ENCODE data around the gene ATP8B1. TPM values are rescaled to one million over a fixed set of nuclear protein-coding genes. Genes with fewer than 3 reads are reported as not detected.
"Not testable (repeated sequence)": the region's sequence is repeated elsewhere in the genome, so short reads cannot be mapped to it uniquely, and the experiment has no call there.

The ATP8B1 gene
- total RNA-seq, 1 donor from 2014 or later = 66.7 TPM

DNA sequence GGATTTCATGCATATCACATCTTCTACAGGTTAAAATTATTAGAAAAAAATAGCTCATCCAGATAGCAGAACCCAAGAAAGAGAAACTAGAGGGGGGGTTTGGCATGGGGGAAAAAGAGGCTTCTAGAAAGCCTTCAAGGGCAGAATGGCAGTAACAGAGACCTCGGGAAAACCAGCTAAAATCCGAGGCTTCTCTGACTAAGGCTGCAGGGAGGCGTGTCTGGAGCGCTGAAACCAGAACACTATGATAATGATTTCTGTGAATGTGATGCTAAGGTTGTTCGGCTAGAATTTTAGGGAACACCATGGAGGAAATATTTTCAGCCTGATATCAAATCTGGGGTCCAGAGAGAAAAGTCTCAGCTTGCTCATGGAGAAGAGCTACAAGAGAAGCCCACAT lies 73.0 kb downstream of the ATP8B1 start:
- Mint-ChIP-seq H3K9me3 (ENCODE audit: unreplicated experiment) (no peaks in the 10 kb centered on the region), H3K4me3 (ENCODE audit: unreplicated experiment) (no peak overlapping the region), H3K27ac (ENCODE audit: unreplicated experiment) (no peak overlapping the region), H3K27me3 (ENCODE audit: unreplicated experiment) (peaks cover 4% of the 10 kb centered on the region), H3K36me3 (ENCODE audit: low read depth, unreplicated experiment) (peaks cover 30% of the 10 kb centered on the region), H3K4me1 (ENCODE audit: unreplicated experiment) (peaks cover 49% of the 10 kb centered on the region)
- no peak for DNase-seq (ENCODE audit: low spot score)
- no peak for TF ChIP-seq CTCF (IDR thresholded peaks at IDR 0.05; ENCODE audit: unreplicated experiment)

- no peak for TF ChIP-seq CTCF (IDR thresholded peaks at IDR 0.05; ENCODE audit: unreplicated experiment)
- DNase-seq (ENCODE audit: low spot score) = no peak
- H3K4me3 Mint-ChIP-seq (ENCODE audit: unreplicated experiment) = no peak overlapping the region
- H3K27ac Mint-ChIP-seq (ENCODE audit: unreplicated experiment) = peak overlapping the region; percentile 57
- no peaks in the 10 kb centered on the region for H3K9me3 Mint-ChIP-seq (ENCODE audit: unreplicated experiment)
- H3K36me3 Mint-ChIP-seq (ENCODE audit: low read depth, unreplicated experiment) = peaks cover 28% of the 10 kb centered on the region
- H3K27me3 Mint-ChIP-seq (ENCODE audit: unreplicated experiment) = peaks cover 4% of the 10 kb centered on the region
- H3K4me1 Mint-ChIP-seq (ENCODE audit: unreplicated experiment) = peaks cover 49% of the 10 kb centered on the region
Observed at GRCh38 chr18:57728941-57729511, 74.1 kb downstream of the ATP8B1 start.

DNA sequence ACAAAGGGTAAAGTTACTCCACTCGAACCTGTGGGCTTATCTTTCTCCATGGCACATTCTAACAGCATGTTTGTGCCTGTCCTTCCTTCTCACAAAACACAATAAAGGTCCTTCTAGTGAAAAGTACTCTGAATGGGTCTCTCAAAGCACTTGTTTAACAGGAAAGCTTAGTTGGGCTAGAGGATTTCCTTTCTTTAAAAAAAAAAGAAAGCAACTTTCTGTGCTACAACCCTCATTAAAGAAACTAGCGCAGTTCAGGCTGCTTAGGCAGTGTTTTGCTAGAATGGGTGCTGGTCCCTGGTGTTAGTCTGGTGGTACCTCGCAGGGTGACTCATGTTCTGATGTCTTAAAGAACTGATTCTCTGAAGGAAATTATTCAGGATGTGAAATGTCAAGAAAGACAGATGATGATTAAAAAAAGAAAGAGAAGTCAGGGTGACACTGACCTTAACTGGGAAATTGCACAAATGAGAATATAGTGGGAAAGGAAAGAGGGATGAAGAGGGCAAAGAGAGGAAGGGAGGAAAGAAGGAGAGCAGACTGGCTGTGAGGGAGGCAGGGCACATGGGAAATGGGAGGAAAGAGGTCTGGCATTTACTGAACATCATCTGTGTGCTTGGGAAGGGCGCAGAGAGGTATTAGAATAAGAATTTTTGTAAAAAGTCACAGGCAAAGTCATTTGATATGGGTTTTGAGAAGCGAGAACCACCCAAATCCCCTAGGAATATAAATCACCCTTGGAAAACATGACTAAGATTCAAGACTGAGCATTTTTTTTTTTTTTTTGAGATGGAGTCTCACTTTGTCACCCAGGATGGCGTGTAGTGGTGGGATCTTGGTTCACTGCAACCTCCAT lies 74.9 kb downstream of the ATP8B1 start:
- Mint-ChIP-seq H3K4me3 (ENCODE audit: unreplicated experiment) (no peak overlapping the region), H3K36me3 (ENCODE audit: low read depth, unreplicated experiment) (peaks cover 28% of the 10 kb centered on the region), H3K4me1 (ENCODE audit: unreplicated experiment) (peaks cover 49% of the 10 kb centered on the region), H3K9me3 (ENCODE audit: unreplicated experiment) (no peaks in the 10 kb centered on the region), H3K27me3 (ENCODE audit: unreplicated experiment) (peaks cover 4% of the 10 kb centered on the region), H3K27ac (ENCODE audit: unreplicated experiment) (peak overlapping the region; percentile 95)
- DNase-seq (ENCODE audit: low spot score) = no peak
- no peak for TF ChIP-seq CTCF (IDR thresholded peaks at IDR 0.05; ENCODE audit: unreplicated experiment)

DNA sequence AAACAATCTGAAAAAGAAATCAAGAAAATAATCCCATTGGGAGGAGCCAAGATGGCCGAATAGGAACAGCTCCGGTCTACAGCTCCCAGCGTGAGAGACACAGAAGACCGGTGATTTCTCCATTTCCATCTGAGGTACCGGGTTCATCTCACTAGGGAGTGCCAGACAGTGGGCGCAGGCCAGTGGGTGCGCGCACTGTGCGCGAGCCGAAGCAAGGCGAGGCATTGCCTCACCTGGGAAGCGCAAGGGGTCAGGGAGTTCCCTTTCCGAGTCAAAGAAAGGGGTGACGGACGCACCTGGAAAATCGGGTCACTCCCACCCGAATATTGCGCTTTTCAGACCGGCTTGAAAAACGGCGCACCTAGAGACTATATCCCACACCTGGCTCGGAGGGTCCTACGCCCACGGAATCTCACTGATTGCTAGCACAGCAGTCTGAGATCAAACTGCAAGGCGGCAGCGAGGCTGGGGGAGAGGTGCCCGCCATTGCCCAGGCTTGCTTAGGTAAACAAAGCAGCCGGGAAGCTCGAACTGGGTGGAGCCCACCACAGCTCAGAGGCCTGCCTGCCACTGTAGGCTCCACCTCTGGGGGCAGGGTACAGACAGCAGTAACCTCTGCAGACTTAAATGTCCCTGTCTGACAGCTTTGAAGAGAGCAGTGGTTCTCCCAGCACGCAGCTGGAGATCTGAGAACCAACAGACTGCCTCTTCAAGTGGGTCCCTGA lies 83.7 kb downstream of the ATP8B1 start:
- not testable (repeated sequence) for H3K27me3 Mint-ChIP-seq (ENCODE audit: unreplicated experiment); H3K27ac Mint-ChIP-seq (ENCODE audit: unreplicated experiment); H3K9me3 Mint-ChIP-seq (ENCODE audit: unreplicated experiment); H3K4me1 Mint-ChIP-seq (ENCODE audit: unreplicated experiment); DNase-seq (ENCODE audit: low spot score); H3K4me3 Mint-ChIP-seq (ENCODE audit: unreplicated experiment)
- peaks cover 18% of the 10 kb centered on the region for H3K36me3 Mint-ChIP-seq (ENCODE audit: low read depth, unreplicated experiment)

DNA sequence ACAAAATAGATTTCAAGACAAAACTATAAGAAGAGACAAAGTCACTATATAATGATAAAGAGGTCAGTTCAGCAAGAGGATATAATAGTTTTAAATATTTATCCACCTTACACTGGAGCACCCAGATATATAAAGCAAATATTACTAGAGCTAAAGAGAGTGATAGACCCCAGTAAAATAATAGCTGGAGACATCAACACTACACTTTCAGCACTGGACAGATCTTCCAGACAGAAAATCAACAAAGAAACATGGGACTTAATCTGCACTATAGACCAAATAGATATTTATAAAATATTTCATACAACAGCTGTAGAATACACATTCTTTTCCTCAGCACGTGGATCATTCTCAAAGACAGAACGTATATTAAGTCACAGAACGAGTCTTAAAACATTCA lies 86.6 kb downstream of the ATP8B1 start:
- TF ChIP-seq CTCF (IDR thresholded peaks at IDR 0.05; ENCODE audit: unreplicated experiment) = no peak
- peaks cover 13% of the 10 kb centered on the region for H3K4me1 Mint-ChIP-seq (ENCODE audit: unreplicated experiment)
- no peak overlapping the region for H3K4me3 Mint-ChIP-seq (ENCODE audit: unreplicated experiment)
- no peaks in the 10 kb centered on the region for H3K9me3 Mint-ChIP-seq (ENCODE audit: unreplicated experiment)
- peaks cover 6% of the 10 kb centered on the region for H3K27me3 Mint-ChIP-seq (ENCODE audit: unreplicated experiment)
- H3K27ac Mint-ChIP-seq (ENCODE audit: unreplicated experiment) = no peak overlapping the region
- H3K36me3 Mint-ChIP-seq (ENCODE audit: low read depth, unreplicated experiment) = peaks cover 19% of the 10 kb centered on the region
- no peak for DNase-seq (ENCODE audit: low spot score)
